Astrocyte (in vitro differentiated cells and primary cell): ENCODE measurements around the gene PCMT1. TPM values are rescaled to one million over a fixed set of nuclear protein-coding genes. Genes with fewer than 3 reads are reported as not detected.

Source experiments
- DNase-seq: peaks from one replicate; pipeline ENCODE4 v3.0.0-alpha.2; 2010; ENCODE audit warnings: low read depth
- FAIRE-seq: peaks from 2 replicates; lab custom pipeline; 2011; peaks lifted over from hg19 to GRCh38; lab: Jason Lieb, UNC
- H2AFZ ChIP-seq: 2 replicates; pipeline ENCODE4 v1.6.0; 2012; ENCODE audit warnings: low read depth, low read length, inconsistent platforms
- H3K27ac ChIP-seq: 2 replicates; pipeline ENCODE4 v1.5.1; 2011; ENCODE audit warnings: low read depth, low read length, inconsistent platforms
- H3K27me3 ChIP-seq: 2 replicates; pipeline ENCODE4 v1.6.0; 2011; ENCODE audit warnings: low read length, inconsistent platforms; ENCODE audit not compliant: insufficient read depth
- H3K36me3 ChIP-seq: 2 replicates; pipeline ENCODE4 v1.5.1; 2011; ENCODE audit warnings: low read length, inconsistent platforms; ENCODE audit not compliant: insufficient read depth
- H3K4me1 ChIP-seq: 2 replicates; pipeline ENCODE4 v1.5.1; 2011; ENCODE audit warnings: low read length, inconsistent platforms; ENCODE audit not compliant: insufficient read depth
- H3K4me2 ChIP-seq: 2 replicates; pipeline ENCODE4 v1.6.0; 2012; ENCODE audit warnings: low read length, inconsistent platforms
- H3K4me3 ChIP-seq: 2 replicates; pipeline ENCODE4 v1.5.1; 2011; ENCODE audit warnings: low read depth, mild to moderate bottlenecking, low read length, inconsistent platforms; ENCODE audit not compliant: insufficient read depth
- H3K79me2 ChIP-seq: 2 replicates; pipeline ENCODE4 v1.6.0; 2012; ENCODE audit warnings: mild to moderate bottlenecking, low read length, inconsistent platforms; ENCODE audit not compliant: insufficient read depth
- H3K9ac ChIP-seq: 2 replicates; pipeline ENCODE4 v1.6.0; 2012; ENCODE audit warnings: mild to moderate bottlenecking, low read length, inconsistent platforms
- H3K9me3 ChIP-seq: 2 replicates; pipeline ENCODE4 v1.5.1; 2012; ENCODE audit warnings: low read depth, mild to moderate bottlenecking, low read length, inconsistent platforms; ENCODE audit not compliant: insufficient read depth
- H4K20me1 ChIP-seq: 2 replicates; pipeline ENCODE4 v1.6.0; 2012; ENCODE audit warnings: low read length, inconsistent platforms; ENCODE audit not compliant: insufficient read depth
- H3K27ac Mint-ChIP-seq: one replicate; pipeline ENCODE4 v1.8.0; 2021; ENCODE audit warnings: mild to moderate bottlenecking, mixed read lengths; ENCODE audit not compliant: unreplicated experiment
- H3K27me3 Mint-ChIP-seq: one replicate; pipeline ENCODE4 v1.8.0; 2021; ENCODE audit warnings: low read depth, mixed read lengths; ENCODE audit not compliant: unreplicated experiment
- H3K36me3 Mint-ChIP-seq: one replicate; pipeline ENCODE4 v1.8.0; 2021; ENCODE audit warnings: low read depth, mixed read lengths; ENCODE audit not compliant: unreplicated experiment
- H3K4me1 Mint-ChIP-seq: one replicate; pipeline ENCODE4 v1.8.0; 2021; ENCODE audit warnings: low read depth, mixed read lengths; ENCODE audit not compliant: unreplicated experiment
- H3K4me3 Mint-ChIP-seq: one replicate; pipeline ENCODE4 v1.8.0; 2021; ENCODE audit warnings: mild to moderate bottlenecking, moderate library complexity, mixed read lengths; ENCODE audit not compliant: unreplicated experiment
- H3K9me3 Mint-ChIP-seq: one replicate; pipeline ENCODE4 v1.8.0; 2021; ENCODE audit warnings: mild to moderate bottlenecking, mixed read lengths; ENCODE audit not compliant: unreplicated experiment
- EZH2 ChIP-seq: IDR thresholded peaks from 2 replicates; pipeline ENCODE4 v1.6.1; 2012; ENCODE audit warnings: mild to moderate bottlenecking, low read length, inconsistent platforms; ENCODE audit not compliant: insufficient read depth
- total RNA-seq: library from RNA; stranded (reverse); gene quantifications from 2 replicates; pipeline ENCODE4 v1.2.1, GENCODE V29; 2021
- TF ChIP-seq, protein P1 (sequence below): IDR thresholded peaks from 2 replicates; pipeline ENCODE4 v1.5.1; 2011; ENCODE audit warnings: low read depth, mild to moderate bottlenecking, inconsistent platforms, low read length, moderate library complexity; ENCODE audit not compliant: insufficient read depth

The PCMT1 gene
- total RNA-seq, 1 donor from 2014 or later, result 127 TPM

DNA sequence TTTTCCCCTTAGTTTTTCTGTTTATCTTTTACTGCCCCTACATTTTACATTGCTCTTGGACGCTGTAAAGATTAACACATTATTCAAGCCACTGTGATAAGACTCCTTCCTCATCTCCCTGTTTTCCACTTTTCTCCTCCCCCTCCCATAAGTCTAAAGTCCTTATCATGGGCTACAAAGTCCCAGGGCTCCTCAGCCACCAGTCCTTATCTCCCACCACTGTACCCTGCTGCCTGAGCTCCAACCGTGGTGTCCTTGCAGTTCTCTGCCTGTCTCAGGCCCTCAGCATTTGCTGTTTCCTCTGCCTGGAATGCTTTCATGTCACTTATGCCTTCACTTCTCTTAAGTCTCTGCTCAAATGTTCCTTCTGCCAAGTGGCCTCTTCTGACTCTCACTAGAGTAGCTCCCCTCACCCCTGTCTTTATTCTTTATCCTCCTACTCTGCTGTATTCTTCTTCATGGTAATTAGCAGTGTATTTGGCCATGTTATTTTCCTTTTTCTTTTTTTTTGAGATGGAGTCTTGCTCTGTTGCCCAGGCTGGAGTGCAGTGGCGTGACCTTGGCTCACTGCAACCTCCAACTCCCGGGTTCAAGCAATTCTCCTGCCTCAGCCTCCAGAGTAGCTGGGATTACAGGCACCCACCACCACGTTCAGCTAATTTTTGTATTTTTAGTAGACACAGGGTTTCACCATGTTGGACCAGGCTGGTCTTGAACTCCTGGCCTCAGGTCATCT is 20.9 kb upstream of the PCMT1 start:
- DNase-seq (no peak), FAIRE-seq (no peak)
- no peaks in the 10 kb centered on the region for H3K27me3 ChIP-seq
- no peaks in the 10 kb centered on the region for H3K27me3 Mint-ChIP-seq
- H3K79me2 ChIP-seq, result no peaks in the 10 kb centered on the region
- peaks cover 32% of the 10 kb centered on the region for H3K36me3 ChIP-seq
- no peak overlapping the region for H2AFZ ChIP-seq
- no peak overlapping the region for H3K9ac ChIP-seq
- no peak overlapping the region for H3K4me2 ChIP-seq
- no peaks in the 10 kb centered on the region for H3K4me1 ChIP-seq
- no peaks in the 10 kb centered on the region for H3K9me3 Mint-ChIP-seq
- no peak overlapping the region for H3K4me3 Mint-ChIP-seq
- H3K9me3 ChIP-seq, result no peaks in the 10 kb centered on the region
- H3K36me3 Mint-ChIP-seq, result peaks cover 7% of the 10 kb centered on the region
- H3K4me1 Mint-ChIP-seq, result no peaks in the 10 kb centered on the region
- no peak overlapping the region for H3K27ac ChIP-seq
- H3K4me3 ChIP-seq, result no peak overlapping the region
- no peak overlapping the region for H3K27ac Mint-ChIP-seq
- no peaks in the 10 kb centered on the region for H4K20me1 ChIP-seq
- TF ChIP-seq, protein P1, sequence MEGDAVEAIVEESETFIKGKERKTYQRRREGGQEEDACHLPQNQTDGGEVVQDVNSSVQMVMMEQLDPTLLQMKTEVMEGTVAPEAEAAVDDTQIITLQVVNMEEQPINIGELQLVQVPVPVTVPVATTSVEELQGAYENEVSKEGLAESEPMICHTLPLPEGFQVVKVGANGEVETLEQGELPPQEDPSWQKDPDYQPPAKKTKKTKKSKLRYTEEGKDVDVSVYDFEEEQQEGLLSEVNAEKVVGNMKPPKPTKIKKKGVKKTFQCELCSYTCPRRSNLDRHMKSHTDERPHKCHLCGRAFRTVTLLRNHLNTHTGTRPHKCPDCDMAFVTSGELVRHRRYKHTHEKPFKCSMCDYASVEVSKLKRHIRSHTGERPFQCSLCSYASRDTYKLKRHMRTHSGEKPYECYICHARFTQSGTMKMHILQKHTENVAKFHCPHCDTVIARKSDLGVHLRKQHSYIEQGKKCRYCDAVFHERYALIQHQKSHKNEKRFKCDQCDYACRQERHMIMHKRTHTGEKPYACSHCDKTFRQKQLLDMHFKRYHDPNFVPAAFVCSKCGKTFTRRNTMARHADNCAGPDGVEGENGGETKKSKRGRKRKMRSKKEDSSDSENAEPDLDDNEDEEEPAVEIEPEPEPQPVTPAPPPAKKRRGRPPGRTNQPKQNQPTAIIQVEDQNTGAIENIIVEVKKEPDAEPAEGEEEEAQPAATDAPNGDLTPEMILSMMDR, result no peak
- TF ChIP-seq EZH2, result no peak

- H3K27ac ChIP-seq, result no peak overlapping the region
- H3K36me3 ChIP-seq, result peaks cover 33% of the 10 kb centered on the region
- TF ChIP-seq, protein P1, result no peak
- no peak for TF ChIP-seq EZH2
- no peaks in the 10 kb centered on the region for H3K27me3 ChIP-seq
- no peaks in the 10 kb centered on the region for H3K9me3 ChIP-seq
- Mint-ChIP-seq H3K9me3 (no peaks in the 10 kb centered on the region), H3K4me3 (no peak overlapping the region), H3K36me3 (peaks cover 7% of the 10 kb centered on the region), H3K27me3 (no peaks in the 10 kb centered on the region), H3K4me1 (no peaks in the 10 kb centered on the region), H3K27ac (no peak overlapping the region)
- H3K4me3 ChIP-seq, result no peak overlapping the region
- FAIRE-seq (no peak), DNase-seq (no peak)
- H3K79me2 ChIP-seq, result no peaks in the 10 kb centered on the region
- H4K20me1 ChIP-seq, result no peaks in the 10 kb centered on the region
- no peaks in the 10 kb centered on the region for H3K4me1 ChIP-seq
- H2AFZ ChIP-seq, result no peak overlapping the region
- H3K4me2 ChIP-seq, result no peak overlapping the region
- H3K9ac ChIP-seq, result no peak overlapping the region
Measured at GRCh38 chr6:149729824-149730223, 19.7 kb upstream of the PCMT1 start.

DNA sequence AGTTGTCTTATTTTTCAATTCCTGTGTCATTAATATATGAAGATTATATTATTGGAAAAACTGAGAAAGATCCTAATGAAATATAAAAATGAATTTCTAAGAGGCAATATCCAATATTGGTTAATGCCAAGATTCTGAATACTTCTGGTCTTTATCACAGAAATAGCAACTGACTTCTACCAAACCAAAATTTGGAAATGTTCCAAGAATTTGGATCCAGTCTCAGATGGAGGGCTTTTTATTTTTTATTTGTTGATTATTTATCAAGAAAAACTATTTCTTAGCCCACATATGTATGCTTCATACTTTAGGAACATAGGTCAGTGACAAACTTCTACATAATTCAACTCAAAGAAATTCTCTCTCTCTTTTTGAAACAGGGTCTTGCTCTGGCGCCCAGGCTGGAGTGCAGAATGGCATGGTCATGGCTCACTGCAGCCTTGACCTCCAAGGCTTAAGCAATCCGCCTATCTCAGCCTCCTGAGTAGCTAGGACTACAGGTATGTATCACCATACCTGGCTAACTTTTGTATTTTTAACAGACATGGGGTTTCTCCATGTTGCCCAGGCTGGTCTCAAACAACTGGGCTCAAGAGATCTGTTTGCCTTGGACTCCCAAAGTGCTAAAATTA is 16.3 kb upstream of the PCMT1 start:
- Mint-ChIP-seq H3K27ac (no peak overlapping the region), H3K36me3 (peaks cover 7% of the 10 kb centered on the region), H3K4me3 (no peak overlapping the region), H3K9me3 (no peaks in the 10 kb centered on the region), H3K4me1 (no peaks in the 10 kb centered on the region), H3K27me3 (no peaks in the 10 kb centered on the region)
- H3K9ac ChIP-seq, result no peak overlapping the region
- DNase-seq, result no peak
- H3K79me2 ChIP-seq, result no peaks in the 10 kb centered on the region
- H3K27me3 ChIP-seq, result no peaks in the 10 kb centered on the region
- no peak overlapping the region for H3K4me3 ChIP-seq
- H3K4me1 ChIP-seq, result no peaks in the 10 kb centered on the region
- H3K36me3 ChIP-seq, result peaks cover 37% of the 10 kb centered on the region
- H2AFZ ChIP-seq, result no peak overlapping the region
- no peak for FAIRE-seq
- no peaks in the 10 kb centered on the region for H3K9me3 ChIP-seq
- no peak overlapping the region for H3K4me2 ChIP-seq
- H4K20me1 ChIP-seq, result no peaks in the 10 kb centered on the region
- H3K27ac ChIP-seq, result no peak overlapping the region
- TF ChIP-seq, protein P1, result no peak
- TF ChIP-seq EZH2, result no peak
